Erythroblast (primary cell): ENCODE data around the gene RPS6KA1.

Experiments
- GATA1 ChIP-seq: IDR thresholded peaks from 2 replicates; pipeline ENCODE4 v1.6.1; 2011; ENCODE audit warnings: low read depth, mild to moderate bottlenecking, control low read depth, low read length, moderate library complexity
- POLR2A ChIP-seq: IDR thresholded peaks from 2 replicates; pipeline ENCODE4 v1.6.1; 2011; ENCODE audit warnings: mild to moderate bottlenecking, low read length

- TF ChIP-seq POLR2A, result no peak
- no peak for TF ChIP-seq GATA1
Observed at GRCh38 chr1:26554781-26555180, 25.2 kb downstream of the RPS6KA1 start.
